ENCODE data around the gene TRPM2. TPM values are rescaled to one million over a fixed set of nuclear protein-coding genes. Genes with fewer than 3 reads are reported as not detected.

Gene TRPM2
- total and polyA plus RNA-seq, 2 of the 13 experiments (the other 11 are each of a cell fraction or from before 2014, with no cell fraction given): 0.07 to 0.20 TPM

GRCh38 chr21:44450402-44450801, 97.0 kb downstream of the TRPM2 start (continued):
- TF ChIP-seq DZIP1 (CRISPR knock-in tag; IDR thresholded peaks at IDR 0.05) (no peak), ZNF619 (CRISPR knock-in tag; IDR thresholded peaks at IDR 0.05) (no peak)

GRCh38 chr21:44450999-44451398, 97.6 kb downstream of the TRPM2 start:
- no TSS peak for BruUV-seq (replicated peaks)
- in situ Hi-C loops (cut with HindIII; ENCODE audit: extremely low pct_ligation_motif_present, low pct_unique_long_range_greater_than_20kb): no loop called here
- no peak overlapping the region for H2AFZ ChIP-seq (ENCODE audit: low read length)
- H3K27me3 ChIP-seq (ENCODE audit: control insufficient read depth in 1 of 2, insufficient read depth in 2 of 2, low read length in 2 of 2): no peaks in the 10 kb centered on the region; a peak in 2 of 5 replicates
- no peak overlapping the region for H3K4me3 ChIP-seq (replicated peaks in 1 of 3; ENCODE audit: insufficient read depth in 1 of 3, low read depth in 2 of 3, low read length in 3 of 3)
- no peak overlapping the region for H3K4me2 ChIP-seq (ENCODE audit: low read depth, low read length)
- ChIA-PET POLR2A (interaction anchor here (1.0 kb wide), 1 partner anchor 33 kb away, joined by 3 read pairs; no protein-coding TSS in a partner anchor), CTCF (ENCODE audit: low intra/inter-chr PET ratio, low total read pairs) (no interaction called here)
- no peaks in the 10 kb centered on the region for H3K9me3 ChIP-seq (ENCODE audit: low read length)
- WGBS (ENCODE audit: low lambda C conversion rate): 78% methylated on average over 10 of the region's 14 CpGs
- intact Hi-C loops (cut with micrococcal nuclease; ENCODE audit: unreplicated experiment): no loop called here
- H3K79me2 ChIP-seq (ENCODE audit: insufficient read depth, low read length): no peaks in the 10 kb centered on the region
- DNase-seq (ENCODE audit: low spot score) (no peak), FAIRE-seq (no peak), ATAC-seq (no peak)
- H3K4me1 ChIP-seq (ENCODE audit: insufficient read depth, low read length): peaks cover 34% of the 10 kb centered on the region
- no peak overlapping the region for H3K27ac ChIP-seq (ENCODE audit: extremely low read length, insufficient read depth, low read length)
- H4K20me1 ChIP-seq (ENCODE audit: insufficient read depth, low read length): no peaks in the 10 kb centered on the region
- no peak overlapping the region for H3K9ac ChIP-seq (ENCODE audit: insufficient read depth, low read depth, low read length)
- H3K36me3 ChIP-seq (replicated peaks in 1 of 2; ENCODE audit: control insufficient read depth in 1 of 2, insufficient read depth in 2 of 2, low read length in 2 of 2): no peaks in the 10 kb centered on the region
- no peak for TF ChIP-seq ZBTB4 (CRISPR knock-in tag; IDR thresholded peaks at IDR 0.05; ENCODE audit: borderline replicate concordance)
- no peak for TF ChIP-seq XRCC5 (optimal IDR thresholded peaks at IDR 0.05; ENCODE audit: low read length)
- no peak for TF ChIP-seq PRMT3 (CRISPR knock-in tag; IDR thresholded peaks at IDR 0.05; ENCODE audit: borderline replicate concordance, low read depth)
- no peak for TF ChIP-seq MTERF4 (CRISPR knock-in tag; IDR thresholded peaks at IDR 0.05)
- no peak for TF ChIP-seq ZNF142 (CRISPR knock-in tag; IDR thresholded peaks at IDR 0.05)
- no peak for TF ChIP-seq TOPORS (CRISPR knock-in tag; IDR thresholded peaks at IDR 0.05)
- TF ChIP-seq NRL (CRISPR knock-in tag; IDR thresholded peaks at IDR 0.05; ENCODE audit: borderline replicate concordance): no peak

All from HepG2 (cell line).